DMS153 (cell line): ENCODE data around the gene PPP2R3B.
"Not testable (repeated sequence)": the region's sequence is repeated elsewhere in the genome, so short reads cannot be mapped to it uniquely, and the experiment has no call there.

Experiments
- DNase-seq: peaks from one replicate; lab custom pipeline; 2025; lab: John Stamatoyannopoulos, UW

The PPP2R3B gene, protein sequence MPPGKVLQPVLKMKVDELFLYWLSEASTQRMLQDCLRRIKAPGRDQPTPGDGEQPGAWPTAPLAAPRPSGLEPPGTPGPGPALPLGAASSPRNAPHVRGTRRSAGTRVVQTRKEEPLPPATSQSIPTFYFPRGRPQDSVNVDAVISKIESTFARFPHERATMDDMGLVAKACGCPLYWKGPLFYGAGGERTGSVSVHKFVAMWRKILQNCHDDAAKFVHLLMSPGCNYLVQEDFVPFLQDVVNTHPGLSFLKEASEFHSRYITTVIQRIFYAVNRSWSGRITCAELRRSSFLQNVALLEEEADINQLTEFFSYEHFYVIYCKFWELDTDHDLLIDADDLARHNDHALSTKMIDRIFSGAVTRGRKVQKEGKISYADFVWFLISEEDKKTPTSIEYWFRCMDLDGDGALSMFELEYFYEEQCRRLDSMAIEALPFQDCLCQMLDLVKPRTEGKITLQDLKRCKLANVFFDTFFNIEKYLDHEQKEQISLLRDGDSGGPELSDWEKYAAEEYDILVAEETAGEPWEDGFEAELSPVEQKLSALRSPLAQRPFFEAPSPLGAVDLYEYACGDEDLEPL

DNA sequence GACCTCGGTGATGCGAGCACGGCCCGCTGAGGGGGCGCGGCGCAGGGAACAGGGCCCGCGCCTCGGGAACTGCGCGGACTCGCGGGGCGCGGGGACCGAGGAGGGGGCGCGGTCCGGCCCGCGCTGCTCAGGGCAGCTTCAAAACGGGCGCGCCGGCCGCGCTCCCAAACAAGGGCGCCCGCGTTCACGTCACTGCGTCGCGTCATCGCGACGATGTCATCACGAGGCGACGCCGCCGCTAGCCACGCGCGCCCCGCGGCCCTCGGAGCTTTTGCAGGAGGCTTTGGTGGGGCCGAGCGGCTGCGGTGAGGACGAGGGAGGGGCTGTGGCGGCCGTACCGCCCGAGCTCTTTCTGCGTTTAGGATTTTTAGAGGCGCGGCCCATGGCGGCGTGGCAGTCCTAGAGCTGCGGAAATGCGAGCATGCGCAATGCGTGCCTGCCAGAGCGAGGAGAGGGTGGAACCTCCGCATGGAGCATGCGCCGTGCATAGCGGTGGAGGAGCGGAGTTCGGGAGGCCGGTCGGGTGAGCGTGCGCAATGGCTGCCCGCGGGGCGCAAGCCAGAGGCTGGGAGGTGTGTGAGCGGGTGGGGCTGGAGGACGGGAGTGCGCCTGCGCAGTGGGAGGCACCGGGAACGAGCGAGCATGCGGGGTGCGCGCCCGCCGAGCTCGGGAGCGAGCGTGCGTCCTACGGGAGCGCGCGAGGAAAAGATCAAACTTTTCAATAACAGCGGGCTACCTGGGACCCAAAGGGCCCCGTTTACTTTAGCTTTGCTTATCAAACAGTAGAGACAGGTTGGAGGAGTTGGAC lies at the start of gene PPP2R3B:
PPP2R3B (minus strand) TSS at position 140 of the 808 bp plus-strand sequence. CDS start 216 bp downstream, outside the sequence.
- no peak for DNase-seq

DNA sequence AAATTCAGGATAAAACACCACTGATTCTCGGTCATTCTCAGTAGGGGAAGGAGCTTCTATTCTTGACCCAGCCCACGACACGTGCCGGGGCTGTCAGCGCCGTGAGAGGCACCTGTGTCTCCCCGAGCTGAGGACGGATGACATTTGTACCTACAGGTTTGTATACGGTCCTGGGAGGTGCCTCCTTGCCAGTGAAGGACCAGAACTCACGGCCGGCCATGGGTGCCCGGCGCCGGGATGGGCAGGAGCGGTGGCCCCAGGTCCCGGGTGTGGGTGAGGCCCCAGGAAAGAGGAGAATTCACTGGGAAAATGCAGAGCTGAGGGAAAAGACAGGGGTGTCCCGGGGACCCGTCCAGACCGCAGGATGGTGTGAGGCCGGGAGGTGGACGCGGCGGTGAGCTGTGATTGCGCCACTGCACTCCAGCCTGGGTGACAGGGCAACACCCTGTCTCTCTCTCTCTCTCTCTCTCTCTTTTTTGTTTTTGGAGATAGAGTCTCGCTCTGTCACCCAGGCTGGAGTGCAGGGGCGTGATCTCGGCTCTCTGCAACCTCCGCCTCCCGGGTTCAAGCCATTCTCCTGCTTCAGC lies 48.9 kb upstream of the PPP2R3B start:
- no peak for DNase-seq

DNA sequence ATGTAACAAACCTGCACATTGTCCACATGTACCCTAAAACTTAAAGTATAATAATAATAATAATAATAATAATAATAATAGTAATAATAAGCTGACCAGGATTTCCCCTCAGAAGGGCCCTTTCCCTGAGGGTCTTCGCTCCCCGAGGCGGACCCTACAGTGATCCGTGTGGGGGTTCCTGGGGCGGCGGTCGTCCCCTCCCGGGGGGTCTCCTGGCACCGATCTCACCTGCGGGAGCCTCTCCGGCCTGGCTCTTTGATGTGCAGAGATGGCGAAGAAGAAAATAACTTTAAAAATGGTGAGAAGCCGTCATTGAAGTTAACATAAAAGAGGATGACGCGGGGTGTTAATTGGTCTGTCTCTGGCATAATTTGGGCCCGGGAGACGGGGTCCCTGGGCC lies 48.2 kb upstream of the PPP2R3B start:
- DNase-seq = no peak

DNA sequence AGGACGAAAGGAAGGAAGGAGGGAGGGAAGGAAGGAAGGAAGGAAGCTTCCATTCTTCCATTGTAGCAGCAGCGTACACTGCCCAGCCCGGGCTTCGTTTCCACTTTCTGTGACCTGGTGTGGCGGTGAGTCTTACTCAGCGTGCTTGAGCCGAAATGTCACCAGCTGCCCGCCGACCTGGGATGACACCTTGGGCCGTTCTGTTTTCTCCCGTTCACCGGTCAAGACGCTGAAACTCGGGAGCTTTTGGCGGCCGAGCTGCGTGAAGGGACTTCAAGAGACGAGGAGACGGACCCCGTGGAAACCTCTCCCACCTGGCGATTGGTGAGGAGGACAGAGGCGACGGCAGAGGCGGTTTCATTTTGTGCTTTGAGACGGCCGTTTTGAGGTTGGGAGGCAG lies 47.1 kb upstream of the PPP2R3B start:
- DNase-seq = no peak

DNA sequence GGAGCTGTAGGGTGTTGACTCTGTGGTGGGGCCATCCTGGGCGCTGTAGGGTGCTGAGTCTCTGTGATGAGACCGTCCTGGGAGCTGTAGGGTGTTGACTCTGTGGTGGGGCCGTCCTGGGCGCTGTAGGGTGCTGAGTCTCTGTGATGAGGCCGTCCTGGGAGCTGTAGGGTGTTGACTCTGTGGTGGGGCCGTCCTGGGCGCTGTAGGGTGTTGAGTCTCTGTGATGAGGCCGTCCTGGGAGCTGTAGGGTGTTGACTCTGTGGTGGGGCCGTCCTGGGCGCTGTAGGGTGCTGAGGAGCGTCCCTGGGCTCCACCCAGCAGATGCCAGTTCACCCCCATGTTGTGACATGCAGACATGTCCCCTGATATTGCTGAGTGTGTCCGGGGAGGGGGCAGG lies 46.0 kb upstream of the PPP2R3B start:
- not testable (repeated sequence) for DNase-seq

DNA sequence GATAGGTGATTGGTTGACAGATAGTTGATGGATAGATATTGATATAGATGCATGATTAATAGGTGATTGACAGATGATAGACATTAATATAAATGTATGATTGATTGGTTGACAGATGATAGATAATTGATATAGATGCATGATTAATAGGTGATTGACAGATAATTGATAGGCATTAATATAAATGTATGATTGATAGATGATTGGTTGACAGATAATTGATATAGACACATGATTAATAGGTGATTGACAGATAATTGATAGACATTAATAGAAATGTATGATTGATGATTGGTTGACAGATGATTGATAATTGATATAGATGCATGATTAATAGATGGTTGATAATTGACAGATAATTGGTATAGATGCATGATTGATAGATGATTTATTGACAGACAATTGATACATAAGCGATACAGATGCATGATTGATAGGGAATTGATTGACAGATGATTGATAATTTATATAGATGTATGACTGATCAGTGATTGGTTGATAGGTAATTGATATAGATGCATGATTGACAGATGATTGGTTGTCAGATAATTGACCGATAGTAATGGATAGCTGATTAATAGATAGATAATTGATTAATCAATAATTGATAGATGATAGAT lies 44.9 kb upstream of the PPP2R3B start:
- no peak for DNase-seq

DNA sequence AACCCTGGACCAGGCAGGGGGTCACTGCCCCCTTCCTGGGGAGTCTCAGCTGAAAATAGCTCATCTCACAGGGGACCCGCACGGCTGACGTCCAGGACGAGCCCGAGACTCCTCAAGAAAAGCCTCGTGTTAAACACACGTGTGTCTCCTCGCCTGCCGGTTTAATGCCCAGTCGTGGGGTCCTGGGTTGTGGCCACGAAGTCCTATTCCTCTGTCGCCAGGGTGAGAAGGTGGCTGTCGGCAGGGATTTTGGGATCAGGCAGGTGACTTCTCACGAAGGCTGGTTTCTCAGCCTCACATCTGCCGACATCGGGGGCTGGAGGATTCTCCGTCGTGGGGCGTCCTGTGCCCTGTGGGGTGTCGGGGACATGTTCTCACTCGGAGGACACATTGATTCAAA lies 44.3 kb upstream of the PPP2R3B start:
- DNase-seq = no peak

DNA sequence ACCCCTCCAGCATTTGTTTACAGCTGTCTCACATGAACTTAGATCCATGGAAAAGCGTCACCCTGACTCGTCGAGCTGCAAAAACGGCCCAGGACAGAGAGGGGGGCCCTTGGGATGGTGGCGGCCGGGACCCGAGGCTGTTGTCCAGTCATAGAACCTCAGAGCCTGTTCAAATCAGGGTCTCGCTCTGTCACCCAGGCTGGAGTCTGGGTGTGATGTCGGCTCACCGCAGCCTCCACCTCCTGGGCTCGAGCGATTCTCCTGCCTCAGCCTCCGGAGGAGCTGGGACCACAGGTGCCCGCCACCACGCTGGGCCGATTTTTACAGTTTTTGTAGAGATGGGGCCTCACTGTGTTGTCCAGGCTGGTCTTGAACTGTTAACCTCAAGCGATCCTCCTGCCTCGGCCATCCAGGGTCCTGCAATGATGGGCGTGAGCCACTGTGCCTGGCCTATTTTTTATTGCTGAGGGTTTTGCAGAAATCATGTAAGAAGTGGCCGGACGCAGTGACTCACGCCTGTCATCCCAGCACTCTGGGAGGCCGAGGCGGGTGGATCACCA lies 42.6 kb upstream of the PPP2R3B start:
- DNase-seq = no peak

DNA sequence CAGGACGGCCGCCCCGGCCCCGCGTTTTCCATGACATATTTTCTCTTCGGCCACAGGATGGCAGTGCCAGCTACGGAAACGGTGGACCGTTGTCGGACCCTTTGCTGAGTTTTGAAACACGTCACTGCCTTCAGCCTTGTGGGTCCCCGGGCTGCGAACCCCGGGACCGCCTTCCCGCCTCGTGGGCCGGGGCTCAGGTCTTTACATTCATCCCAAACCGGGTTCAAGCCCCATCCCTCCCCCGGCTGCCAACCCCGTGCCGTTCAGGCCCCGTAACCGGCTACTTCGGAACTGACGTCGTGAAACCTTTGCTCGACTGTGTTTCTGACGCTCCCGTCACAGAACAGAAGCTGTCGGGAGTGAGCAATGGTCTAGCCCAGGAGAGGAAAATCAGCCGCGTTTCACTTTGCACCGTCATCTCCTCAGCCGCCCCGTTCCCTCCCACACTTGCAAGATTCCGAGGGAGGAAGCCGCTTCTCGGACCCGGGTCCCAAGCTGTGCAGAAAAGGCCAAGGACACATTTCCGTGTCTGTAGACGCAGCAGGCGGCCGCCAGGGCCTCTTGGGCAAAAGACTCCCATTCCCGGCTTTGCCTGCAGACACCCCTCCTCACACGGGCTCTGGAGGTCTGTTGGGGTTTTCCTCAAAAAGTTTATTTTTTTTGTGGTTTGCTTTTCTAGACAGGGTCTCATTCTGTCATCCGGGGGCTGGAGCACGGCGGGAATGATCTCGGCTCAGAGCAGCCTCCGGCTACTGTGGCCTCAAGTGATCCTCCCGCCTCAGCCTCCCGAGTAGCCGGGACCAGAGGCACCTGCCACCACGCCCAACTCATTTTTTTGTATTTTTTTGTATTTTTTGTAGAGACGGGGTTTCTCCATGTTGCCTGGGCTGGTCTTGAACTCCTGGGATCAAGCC lies 41.4 kb upstream of the PPP2R3B start:
- DNase-seq = no peak

DNA sequence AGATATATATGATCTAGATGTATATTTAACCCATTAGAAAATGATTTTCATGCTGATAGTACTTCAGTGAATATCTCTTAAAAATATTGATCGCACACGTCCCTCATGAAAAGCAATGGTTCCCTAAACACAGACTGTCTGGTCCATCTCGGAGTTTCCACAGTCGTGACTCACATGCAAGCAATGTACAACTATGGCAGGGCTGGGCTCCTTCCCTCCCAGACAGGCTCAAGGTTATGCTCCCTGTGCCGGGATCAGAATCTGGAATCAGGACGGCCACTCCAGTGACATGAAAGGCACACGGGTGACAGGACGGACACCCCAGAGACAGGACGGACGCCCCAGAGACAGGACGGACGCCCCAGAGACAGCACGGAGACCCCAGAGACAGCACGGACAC lies 40.2 kb upstream of the PPP2R3B start:
- DNase-seq = no peak

DNA sequence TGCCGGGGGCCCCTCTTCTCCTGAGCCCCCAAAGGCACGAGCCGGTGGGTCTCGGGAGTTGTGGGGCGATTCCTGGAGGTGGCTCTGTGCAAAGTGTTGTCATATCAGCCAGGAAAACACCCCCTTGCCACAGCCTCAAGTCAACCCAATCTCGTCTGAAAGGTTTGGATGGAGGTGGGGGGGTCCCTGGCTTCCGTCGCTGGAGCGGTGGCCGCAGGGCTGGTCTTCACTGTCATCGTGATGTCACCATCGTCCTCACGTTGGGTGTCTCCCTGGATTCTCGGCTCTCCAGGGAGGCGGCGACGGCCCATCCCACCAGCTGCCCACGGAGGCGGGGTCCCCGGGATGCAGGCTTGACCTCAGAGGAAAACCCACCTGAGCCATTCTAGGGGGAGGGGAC lies 38.3 kb upstream of the PPP2R3B start:
- DNase-seq = no peak

DNA sequence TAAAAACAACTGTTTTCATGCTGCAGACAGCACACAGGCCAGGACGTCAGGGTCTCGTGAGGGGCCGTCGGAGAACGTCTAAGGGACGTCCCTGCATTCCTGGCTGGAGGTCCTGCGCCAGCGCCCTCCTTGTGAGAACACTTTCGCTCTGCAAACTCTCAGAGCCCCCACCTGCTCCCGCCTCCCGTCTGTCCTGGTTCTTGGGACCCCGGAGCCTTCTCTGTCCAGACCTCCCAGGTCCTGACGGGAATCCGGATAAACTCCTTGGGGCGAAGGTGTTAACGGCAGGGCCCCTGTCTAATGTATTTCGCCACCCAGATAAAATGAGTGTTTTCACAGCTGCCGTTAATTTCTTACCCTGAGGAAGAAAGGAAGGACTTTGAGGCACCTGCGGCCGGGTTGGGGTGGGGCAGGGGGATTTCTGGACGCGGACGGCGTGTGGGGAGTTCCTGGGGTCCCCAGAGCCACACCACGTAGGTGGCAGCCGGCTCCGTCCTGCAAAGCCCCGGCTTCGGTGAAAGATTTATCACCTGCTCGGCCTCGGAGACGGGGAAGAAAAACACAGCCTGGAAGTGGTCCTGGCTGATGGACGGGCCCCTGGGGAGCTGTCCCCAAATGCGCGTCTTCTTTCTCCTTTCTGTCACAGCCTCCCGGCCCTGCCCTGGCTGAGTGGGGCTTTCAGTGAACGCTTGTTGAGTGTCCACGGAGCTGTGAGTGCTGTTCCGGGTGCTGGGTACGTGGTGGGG lies 35.1 kb upstream of the PPP2R3B start:
- no peak for DNase-seq

DNA sequence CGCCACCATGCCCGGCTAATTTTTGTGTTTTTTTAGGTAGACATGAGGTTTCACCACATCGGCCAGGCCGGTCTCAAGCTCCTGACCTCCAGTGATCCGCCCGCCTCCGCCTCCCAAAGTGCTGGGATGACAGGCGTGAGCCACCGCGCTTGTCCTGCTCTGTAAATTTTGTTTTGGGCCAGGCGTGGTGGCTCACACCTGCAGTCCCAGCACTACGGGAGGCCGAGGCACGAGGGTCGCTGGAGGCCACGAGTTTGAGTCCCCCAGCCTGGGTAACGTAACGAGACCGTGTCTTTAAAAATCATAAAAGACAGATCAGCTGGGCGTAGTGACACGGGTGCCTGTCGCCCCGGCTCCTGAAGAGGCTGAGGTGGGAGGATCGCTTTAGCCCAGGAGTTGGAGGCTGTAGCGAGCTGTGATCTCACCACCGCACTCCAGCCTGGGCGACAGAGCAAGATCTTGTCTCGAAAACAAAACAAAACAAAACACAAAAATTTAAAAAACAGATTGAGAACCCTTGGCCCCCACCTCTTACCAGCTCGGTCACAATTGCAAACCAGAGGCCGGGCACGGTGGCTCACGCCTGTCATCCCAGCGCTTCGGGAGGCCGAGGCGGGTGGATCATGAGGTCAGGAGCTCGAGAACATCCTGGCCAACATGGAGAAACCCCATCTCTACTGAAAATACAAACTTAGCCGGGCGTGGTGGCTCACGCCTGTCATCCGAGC lies 34.0 kb upstream of the PPP2R3B start:
- DNase-seq = no peak

DNA sequence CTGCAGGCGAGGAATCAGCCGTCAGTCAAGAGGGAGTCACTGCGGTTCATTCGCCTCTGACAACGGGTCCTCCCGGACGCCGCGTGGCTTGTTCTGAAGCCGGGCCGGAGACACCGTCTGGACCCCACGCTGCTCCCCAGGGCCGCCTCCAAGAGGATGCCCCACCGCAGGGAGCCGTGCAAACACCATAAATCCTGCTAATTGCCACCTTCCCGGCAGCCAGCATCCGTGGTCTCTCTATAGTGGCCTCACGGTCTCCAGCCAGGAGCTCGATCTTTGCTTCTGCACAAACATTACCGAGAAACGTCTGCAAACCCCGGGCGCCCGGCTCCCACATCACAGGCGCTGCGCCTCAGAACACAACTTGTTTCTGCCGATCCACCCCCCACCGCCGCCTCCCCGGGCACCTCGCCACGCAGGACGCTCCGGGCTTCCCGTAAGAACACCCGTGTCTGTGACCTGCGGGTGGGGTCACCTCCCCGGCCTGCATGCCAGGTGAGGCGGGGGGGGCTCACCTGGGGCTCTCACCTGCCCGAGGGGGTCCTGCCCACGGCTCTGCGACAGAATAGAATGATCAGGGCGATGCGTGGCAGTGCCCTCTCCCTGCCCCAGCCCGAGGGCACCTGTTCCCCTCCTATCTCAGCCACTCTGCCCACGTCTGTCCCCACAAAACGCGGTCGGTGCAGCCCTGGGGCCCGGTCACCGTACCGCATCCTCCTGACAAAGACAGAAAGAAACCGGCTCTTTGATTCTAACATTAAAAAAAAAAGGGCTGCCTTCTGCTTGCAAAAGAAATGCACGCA lies 32.4 kb upstream of the PPP2R3B start:
- DNase-seq = no peak

DNA sequence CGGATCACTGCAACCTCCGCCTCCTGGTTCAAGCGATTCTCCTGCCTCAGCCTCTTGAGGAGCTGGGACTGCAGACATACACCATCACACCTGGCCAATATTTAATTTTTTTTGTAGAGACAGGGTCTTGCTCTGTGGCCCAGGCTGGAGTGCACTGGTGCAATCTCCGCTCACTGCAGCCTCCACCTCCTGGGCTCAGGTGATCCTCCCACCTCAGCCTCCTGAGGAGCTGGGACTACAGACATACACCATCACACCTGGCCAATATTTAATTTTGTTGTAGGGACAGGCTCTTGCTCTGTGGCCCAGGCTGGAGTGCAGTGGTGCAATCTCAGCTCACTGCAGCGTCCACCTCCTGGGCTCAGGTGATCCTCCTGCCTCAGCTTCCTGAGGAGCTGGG lies 28.8 kb upstream of the PPP2R3B start:
- DNase-seq = not testable (repeated sequence)

DNA sequence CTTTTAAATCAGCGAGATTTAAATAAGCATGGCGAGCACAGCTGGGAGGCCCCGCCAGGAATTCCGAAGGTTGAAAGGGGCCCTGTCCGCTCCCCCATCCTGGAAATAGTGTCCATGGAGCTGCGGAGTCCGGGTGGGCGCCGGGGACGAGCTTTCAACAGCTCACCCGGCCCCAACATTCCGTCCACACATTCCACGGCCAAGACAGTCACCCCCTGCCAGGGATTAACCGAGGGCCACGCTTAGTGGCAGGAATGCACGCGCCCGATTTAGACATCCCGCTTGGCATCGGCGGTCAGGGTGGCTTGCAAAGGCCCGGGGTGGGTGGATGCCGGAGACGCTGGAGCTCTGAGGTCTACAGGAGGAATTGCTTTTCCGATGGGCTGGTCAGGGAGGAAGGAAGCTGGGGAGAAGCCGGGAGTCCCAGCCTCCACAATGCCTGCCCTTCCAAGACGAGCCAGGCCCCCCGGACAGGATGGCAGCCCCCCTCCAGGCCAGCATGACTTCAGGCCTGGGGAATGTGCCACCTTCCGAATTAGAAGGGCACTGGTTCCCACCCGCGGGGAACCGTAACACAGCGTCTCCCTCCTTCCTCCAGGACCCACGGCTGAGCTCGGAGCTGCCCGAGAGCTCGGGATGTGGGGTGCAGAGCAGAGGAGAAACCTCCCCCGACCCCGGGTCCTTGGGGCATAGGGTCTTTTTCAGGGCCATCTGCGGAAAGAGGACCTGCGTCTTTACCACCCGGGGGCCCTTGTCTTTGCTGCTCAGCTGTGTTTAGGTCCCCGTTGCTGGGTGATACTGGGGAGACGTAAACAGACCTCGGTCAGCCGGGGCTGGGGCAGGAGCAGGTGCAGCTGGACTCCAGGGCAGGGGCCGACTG lies 26.9 kb upstream of the PPP2R3B start:
- DNase-seq = no peak

DNA sequence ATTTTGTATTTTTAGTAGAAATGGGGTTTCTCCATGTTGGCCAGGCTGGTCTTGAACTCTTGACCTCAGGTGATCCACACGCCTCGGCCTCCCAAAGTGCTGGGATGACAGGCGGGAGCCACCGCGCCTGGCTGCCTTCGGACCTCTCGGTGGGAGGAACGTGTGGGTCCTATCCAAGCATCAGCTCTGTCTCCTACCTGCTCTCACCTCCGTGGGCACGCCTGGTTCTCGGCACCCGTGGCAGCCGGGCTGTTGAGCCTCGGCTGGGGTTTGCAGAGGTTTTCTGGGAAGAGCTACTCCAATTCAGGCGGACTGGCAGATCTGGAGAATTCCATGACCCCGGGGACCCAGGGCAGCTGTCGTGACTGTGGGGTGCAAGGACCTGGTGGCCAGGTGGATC lies 23.6 kb upstream of the PPP2R3B start:
- DNase-seq = no peak
